GM18505 (cell line): ENCODE measurements around the gene PTPRU.

Experiments
- ATAC-seq: cut with Tn5 transposase; IDR thresholded peaks from one replicate; pipeline ENCODE4 v1.9.1; 2021; ENCODE audit not compliant: unreplicated experiment
- POLR2A ChIP-seq: IDR thresholded peaks from 4 replicates; pipeline ENCODE4 v1.6.1; 2011; ENCODE audit warnings: borderline replicate concordance; ENCODE audit not compliant: insufficient read depth, insufficient read length; ENCODE audit errors: extremely low read depth

PTPRU gene

DNA sequence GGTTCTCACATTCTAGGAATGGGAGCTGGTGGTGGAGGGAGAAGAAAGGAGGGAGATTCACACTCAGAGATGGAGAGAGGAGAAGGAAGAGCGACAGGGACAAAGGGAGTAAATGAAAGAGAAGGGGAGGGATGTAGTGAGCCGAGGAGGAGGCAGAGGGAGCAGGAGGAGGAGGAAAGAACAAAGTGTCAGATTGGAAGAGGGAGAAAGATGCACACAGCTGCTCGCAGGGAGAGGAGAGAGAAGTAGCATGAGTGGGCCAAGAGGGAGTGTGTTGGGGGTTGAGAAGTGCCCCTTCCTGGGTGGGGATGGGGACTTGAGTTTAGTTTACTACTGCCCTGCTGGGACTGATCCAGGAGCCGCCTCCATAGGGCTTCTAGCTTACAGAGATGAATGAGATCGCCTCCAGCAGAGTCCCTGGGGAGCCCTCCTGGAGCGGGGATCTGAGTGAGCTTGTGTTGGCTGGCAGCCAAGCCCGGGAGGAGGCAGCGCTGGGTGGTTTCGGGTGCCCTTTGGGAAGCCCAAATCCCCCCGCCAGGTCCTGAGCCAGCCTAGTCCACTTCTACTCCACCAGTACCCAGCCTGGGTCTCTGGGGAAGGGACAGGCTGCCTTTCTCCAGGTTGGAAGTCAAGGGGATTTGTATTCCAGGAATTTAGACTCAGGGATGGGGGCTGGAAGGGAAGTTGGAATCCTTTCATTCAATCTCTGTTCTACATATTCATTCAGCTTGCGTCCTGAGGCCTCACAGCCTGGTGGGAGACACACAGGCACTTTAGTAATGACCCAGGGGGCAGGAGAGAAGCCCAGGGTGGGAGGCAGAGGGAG is 20.9 kb downstream of the PTPRU start:
- ATAC-seq, result no peak

DNA sequence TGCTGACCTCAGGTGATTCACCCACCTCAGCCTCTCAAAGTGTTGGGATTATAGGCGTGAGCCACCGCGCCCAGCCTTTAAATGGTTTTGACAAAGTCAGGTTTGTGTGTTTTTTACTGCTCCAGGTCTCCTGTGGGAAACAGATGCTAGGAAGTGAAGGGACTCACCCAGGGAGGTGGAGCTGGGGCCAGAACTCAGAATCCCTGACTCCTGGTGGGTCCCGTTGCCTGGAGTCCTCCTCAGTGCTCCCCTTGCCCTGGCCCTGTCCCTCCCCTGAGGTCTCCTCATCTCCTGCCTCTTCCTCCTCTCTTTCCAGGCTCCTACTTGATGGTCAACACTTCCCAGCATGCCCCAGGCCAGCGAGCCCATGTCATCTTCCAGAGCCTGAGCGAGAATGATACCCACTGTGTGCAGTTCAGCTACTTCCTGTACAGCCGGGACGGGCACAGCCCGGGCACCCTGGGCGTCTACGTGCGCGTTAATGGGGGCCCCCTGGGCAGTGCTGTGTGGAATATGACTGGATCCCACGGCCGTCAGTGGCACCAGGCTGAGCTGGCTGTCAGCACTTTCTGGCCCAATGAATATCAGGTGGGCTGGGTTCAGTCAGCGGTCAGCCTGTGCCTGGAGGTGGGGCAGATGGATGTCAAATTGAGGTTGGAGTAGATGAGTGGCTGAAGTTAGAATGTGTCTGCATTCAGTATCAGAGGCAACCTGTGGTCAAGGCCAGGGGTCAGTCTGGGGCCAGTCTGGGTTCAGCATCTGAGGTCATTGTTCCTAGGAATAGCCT is 22.1 kb downstream of the PTPRU start:
- no peak for TF ChIP-seq POLR2A
- ATAC-seq, result no peak

More for the DNA sequence above, 20.9 kb downstream of the PTPRU start:
- TF ChIP-seq POLR2A, result no peak

DNA sequence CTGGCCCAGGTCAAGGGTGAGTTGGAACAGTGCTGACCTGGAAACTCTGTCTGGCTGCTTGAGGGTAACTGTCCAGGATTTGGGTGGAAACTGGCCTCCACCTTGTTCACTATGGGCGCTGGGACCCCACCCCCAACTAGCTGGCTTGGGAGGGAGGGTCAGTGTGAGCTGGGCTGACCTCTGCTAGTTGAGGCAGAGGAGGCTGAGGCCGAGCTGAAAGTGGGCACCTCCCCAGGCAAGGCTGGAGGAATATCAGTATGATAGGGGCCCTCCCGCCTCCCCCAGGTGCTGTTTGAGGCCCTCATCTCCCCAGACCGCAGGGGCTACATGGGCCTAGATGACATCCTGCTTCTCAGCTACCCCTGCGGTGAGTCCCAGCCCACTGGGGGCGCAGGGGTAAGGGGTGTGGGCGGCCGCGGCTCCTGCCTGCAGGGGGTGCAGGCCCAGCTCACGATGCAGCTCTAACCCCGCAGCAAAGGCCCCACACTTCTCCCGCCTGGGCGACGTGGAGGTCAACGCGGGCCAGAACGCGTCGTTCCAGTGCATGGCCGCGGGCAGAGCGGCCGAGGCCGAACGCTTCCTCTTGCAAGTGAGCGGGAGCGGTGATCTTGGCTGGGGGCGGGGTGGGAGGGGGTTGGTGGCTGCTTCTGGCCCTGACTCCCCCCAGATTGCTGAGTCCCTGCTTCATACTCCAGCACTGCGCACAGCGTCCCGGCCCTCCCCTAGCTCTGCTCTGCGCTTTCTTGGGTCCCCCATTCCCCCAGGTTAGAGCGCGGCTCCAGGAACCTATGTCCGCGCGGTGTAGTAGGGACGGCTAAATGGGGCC is 22.9 kb downstream of the PTPRU start:
- no peak for ATAC-seq
- no peak for TF ChIP-seq POLR2A

DNA sequence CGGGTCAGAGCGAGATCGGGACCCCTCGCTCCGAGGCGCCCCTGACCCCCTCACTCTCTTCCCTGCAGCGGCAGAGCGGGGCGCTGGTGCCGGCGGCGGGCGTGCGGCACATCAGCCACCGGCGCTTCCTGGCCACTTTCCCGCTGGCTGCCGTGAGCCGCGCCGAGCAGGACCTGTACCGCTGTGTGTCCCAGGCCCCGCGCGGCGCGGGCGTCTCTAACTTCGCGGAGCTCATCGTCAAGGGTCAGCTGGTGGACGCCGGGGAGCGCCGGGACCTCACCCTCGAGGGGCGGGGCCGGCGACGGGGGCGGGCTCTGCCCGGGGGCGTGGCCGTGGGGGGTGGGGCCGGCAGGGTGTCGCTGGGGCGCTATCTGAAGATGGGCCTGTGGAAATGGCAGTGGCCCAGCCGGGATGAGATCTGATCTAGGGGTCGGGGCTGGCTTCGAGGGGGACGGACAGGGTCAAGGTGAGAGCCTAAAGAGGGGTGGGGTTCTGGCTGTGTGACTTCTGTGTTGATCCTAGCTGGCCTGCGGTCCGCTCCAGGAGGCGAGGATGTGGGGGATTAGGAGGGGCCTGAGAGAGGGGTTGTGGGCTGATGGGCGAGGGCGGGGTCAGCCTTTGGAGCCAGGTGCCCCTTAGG is 23.6 kb downstream of the PTPRU start:
- TF ChIP-seq POLR2A, result no peak
- ATAC-seq, result no peak

DNA sequence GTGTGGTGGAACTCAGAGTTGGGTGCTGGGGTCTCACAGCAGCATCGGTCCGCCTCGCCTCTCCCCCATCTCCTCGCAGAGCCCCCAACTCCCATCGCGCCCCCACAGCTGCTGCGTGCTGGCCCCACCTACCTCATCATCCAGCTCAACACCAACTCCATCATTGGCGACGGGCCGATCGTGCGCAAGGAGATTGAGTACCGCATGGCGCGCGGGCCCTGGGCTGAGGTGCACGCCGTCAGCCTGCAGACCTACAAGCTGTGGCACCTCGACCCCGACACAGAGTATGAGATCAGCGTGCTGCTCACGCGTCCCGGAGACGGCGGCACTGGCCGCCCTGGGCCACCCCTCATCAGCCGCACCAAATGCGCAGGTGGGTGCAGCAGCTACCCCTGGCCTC is 24.2 kb downstream of the PTPRU start:
- no peak for TF ChIP-seq POLR2A
- no peak for ATAC-seq

DNA sequence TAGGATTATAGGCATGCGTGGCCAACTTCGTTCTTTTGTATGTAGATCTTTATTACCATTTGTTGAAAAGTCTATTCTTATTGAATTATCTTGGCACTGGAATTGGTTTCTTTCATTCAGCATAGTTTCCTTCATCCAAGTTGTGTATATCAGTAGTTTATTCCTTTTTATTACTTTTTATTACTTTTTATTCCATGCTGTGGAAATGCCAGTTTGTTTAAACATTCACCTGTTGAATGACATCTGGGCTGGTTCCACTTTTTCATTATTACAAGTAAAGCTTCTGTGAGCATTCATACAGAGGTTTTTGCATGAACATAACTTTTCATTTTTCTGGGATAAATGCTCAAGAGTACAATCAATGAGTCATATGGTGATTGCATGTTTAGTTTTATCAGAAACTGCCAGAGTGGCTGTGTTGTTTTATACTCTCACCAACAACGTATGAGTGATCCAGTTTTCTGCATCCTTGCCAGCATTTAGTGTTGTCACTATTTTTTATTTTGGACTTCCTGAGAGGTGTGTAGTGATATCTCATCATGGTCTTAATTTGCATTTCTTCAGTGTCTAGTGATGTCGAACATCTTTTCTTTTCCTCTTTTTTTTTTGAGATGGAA is 28.6 kb downstream of the PTPRU start:
- no peak for ATAC-seq
- no peak for TF ChIP-seq POLR2A

DNA sequence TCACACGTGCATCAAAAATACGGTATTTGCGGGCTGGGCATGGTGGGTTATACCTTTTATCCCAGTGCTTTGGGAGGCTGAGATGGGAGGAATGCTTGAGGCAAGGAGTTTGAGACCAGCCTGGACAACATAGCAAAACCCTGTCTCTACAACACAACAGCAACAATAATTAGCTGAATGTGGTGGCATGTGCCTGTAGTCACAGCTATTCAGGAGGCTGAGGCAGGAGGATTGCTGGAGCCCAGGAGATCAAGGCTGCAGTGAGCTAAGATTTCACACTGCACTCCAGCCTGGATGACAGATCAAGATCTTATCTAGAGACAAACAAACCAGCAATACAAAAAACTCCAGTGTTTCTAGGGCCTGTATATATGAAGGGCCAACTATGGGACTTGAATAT is 30.6 kb downstream of the PTPRU start:
- ATAC-seq, result no peak
- TF ChIP-seq POLR2A, result no peak

DNA sequence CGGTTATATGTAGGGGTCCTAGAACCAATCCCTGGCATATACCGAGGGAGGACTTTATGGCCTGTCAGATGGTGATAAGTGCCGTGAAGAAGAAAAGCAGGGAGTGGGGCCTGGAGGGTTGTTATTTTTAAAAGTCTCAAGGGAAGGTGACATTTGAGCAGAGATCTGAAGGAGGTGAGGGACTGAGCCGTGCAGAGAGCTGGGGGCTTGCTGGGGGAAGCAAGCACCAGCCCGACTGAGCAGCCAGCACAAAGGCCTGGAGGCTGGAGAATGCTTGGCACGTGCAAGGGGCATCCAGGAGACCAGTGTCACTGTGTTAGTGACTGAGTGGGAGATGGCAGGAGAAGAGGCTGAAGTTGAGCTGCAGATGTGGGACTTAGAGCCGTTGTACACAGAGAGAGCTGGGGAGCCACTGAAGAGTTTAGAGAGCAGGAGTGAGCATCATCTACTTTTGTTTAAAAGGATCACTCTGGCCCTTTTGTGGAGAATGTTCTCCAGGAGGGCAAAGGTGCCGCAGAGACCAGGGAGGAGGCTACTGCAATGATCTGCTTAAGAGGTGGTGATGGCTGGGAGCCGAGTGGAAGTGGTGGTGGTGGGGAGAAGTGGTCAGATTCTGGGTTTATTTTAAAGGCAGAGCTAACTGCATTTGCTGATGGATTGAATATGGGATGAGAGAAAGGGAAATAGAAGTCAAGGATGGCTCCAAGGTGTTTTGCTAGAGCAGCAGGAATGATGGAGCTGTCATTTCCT is 31.2 kb downstream of the PTPRU start:
- no peak for TF ChIP-seq POLR2A
- no peak for ATAC-seq

DNA sequence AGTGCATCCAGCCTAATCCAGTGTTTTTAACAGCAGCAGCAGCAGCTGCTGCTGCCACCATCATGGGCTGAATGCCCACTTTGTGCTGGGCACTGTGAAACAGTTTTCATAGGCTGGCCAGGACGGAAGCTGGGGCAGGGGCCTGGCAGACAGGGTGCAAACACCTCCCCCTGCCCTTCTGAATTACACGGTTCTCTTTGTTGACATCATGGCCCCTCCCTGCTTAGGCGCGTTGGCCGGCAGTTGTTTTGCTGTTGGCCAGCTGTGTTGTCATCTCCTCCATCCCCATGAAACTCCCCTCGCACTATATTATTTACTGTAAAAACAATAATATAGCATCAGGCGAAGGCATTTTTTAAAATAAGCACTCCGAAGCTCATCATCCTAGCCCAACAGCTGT is 33.1 kb downstream of the PTPRU start:
- no peak for TF ChIP-seq POLR2A
- ATAC-seq, result no peak

DNA sequence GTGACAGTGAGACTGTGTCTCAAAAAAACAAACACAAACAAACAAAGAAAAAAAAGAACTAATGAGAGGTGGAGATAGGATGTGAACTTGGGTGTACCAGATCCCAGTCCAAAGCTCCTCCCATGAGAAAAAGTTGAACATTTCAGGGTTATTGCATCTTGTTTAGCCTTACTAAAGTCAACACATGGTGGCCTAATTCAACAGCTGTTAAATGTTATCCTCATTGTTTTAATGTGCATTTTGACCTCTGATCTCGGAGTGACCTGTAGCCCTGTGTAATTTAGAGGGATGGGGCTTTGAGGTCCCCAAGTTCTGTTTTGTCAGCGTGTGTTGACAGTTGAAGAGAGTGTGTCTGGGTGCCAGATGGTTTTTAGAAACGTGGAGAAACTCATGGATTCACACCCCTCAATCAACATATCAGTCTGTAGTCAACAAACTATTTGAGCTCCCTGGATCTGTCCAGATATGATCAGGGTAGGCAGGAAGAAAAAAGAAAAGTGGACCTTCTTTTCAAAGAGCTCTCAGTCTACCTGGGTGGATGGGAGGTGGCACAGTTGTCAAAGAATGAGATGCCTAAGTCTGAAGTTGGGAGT is 34.7 kb downstream of the PTPRU start:
- no peak for TF ChIP-seq POLR2A
- ATAC-seq, result no peak

DNA sequence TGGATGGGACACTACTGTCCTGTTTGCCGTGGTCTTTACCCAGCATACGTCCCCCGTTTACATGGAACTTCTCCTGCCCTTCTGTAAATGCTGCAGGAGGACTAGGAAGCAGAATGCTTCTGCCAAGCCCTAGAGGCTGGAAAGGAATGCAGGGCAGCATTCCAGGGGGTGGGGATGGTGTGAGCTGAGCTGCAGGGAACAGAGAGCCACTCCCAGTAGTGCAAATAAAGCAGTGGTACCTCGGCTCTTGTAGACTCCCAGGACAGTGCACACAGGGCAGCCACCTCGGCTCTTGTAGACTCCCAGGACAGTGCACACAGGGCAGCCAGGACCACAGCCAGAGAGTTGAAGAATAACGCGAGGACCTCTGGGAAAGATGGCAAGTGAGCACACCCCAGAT is 35.4 kb downstream of the PTPRU start:
- no peak for ATAC-seq
- TF ChIP-seq POLR2A, result no peak

DNA sequence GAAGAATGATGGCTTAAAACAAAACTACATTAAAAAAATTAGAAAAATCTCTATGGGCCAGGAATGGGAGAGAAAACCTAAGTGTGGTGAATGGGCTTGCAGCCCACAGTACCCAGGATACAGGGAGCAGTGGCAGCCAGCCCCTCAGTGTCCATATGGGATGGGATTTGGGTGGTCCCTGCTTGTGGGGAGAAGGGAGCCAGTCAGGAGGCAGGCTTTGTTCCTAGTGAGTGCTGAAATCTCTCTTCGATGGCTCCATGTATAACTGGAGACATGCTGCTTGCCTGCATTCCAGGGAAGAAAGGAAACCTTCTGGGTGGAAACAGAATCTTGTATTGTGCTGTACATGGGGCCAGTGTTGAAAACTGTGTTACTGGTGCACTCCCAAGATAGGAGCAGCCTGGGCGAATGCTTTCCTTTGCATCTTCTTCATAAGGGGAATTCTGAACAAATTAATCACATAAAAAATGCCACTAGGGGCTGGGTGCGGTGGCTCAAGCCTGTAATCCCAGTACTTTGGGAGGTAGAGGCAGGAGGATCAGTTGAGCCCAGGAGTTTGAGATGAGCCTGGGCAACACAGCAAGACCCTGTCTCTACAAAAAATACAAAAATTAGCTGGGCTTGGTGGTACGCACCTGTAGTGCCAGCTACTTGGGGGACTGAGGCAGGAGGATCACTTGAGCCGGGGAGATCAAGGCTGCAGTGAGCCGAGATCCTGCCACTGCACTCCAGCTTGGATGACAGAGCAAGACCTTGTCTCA is 36.0 kb downstream of the PTPRU start:
- no peak for TF ChIP-seq POLR2A

DNA sequence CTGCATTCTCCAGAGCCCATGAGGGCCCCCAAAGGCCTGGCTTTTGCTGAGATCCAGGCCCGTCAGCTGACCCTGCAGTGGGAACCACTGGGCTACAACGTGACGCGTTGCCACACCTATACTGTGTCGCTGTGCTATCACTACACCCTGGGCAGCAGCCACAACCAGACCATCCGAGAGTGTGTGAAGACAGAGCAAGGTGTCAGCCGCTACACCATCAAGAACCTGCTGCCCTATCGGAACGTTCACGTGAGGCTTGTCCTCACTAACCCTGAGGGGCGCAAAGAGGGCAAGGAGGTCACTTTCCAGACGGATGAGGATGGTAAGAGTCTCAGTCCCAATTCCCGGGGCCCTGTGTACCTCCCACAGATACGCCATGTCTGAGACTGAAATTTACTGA is 39.1 kb downstream of the PTPRU start:
- TF ChIP-seq POLR2A, result no peak
- no peak for ATAC-seq

More for the DNA sequence above, 36.0 kb downstream of the PTPRU start:
- ATAC-seq, result no peak
